ENCODE results near the gene IL34.

Gene IL34

DNA sequence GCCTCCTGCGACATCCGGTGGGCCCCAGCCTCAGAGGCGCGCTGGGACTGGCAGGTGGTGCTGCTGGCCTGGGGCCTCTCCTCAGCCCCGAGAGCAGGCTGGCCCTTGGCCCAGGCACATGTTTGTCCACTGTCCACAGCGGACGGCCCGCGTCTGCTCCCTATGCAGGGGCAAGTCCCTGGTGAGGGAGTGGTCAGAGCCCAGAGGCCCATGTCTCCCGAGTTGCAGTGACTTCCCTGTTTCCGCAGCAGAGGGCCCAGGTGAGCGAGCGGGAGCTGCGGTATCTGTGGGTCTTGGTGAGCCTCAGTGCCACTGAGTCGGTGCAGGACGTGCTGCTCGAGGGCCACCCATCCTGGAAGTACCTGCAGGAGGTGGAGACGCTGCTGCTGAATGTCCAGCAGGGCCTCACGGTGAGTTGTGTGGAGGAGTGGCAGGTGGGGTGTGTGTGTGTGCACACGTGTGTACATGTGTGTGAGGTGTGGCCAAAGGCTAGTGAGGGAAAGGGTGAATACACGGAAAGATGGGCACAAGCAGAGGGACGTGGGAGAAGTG lies 10.4 kb downstream of the IL34 start:
- H3K9me3 ChIP-seq, result no peaks in the 10 kb centered on the region
- H3K27ac ChIP-seq, result no peak overlapping the region
- TF ChIP-seq Cebpa-rat (IDR thresholded peaks at IDR 0.05), result no peak
- H4K20me1 ChIP-seq, result peaks cover 5% of the 10 kb centered on the region; the same call in 1 of the 2 replicates
- no peaks in the 10 kb centered on the region for H3K27me3 ChIP-seq
- peaks cover 3% of the 10 kb centered on the region; the same call in 1 of the 2 replicates for H3K36me3 ChIP-seq
- no peak overlapping the region for H3K4me2 ChIP-seq
- peaks cover 7% of the 10 kb centered on the region; the same call in 1 of the 2 replicates for H3K4me1 ChIP-seq
- H3K4me3 ChIP-seq, result no peak overlapping the region
- no peak overlapping the region for H3K9ac ChIP-seq

DNA sequence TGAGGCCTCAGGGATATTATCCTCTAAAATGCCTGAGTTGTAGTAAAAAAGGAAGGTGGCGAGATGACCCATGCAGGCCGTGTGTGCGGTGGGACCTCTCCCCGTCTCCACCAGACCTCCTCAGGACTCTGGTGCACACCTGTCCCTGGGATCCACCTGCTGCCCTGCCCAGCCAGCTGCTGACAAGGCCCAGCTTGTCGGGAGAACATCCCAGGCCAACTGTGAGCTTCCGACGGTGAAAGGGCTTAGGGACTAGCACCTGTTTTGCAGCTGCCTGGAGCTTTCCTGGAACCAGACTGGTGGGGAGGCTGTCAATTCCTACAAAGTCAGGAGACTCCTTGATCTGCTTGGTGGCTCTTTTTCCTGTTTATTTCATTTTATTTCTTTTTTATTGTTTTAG lies 11.6 kb downstream of the IL34 start:
- H3K36me3 ChIP-seq, result peaks cover 13% of the 10 kb centered on the region

DNA sequence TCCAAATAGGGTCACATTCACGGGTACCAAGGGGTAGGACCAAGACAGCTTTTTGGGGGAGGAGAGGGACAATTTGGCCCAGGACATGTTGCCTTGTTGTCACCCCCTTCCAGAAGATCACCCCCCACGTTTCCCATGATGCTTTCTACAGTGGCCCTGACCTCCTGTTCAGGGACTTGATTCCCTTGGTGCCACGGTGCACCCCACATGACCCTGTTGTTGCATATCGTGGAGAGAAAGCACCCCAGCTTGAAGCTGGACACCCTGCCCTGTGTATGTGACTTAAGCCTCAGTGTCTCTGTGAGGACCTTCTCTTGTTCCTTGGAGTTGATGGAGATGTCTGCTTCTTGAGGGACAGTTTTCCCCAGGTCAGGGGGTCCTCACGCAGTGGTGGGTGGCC lies 12.6 kb downstream of the IL34 start:
- no peak for TF ChIP-seq Cebpa-rat (IDR thresholded peaks at IDR 0.05)
- peaks cover 4% of the 10 kb centered on the region; the same call in 1 of the 2 replicates for H3K4me1 ChIP-seq
- peaks cover 13% of the 10 kb centered on the region; the same call in 1 of the 2 replicates for H4K20me1 ChIP-seq
- no peaks in the 10 kb centered on the region for H3K27me3 ChIP-seq
- H3K36me3 ChIP-seq, result peaks cover 23% of the 10 kb centered on the region
- no peaks in the 10 kb centered on the region for H3K9me3 ChIP-seq
- H3K4me2 ChIP-seq, result no peak overlapping the region
- no peak overlapping the region for H3K27ac ChIP-seq
- H3K9ac ChIP-seq, result no peak overlapping the region
- H3K4me3 ChIP-seq, result no peak overlapping the region

More for the DNA sequence above, 11.6 kb downstream of the IL34 start:
- no peak overlapping the region for H3K4me3 ChIP-seq
- H3K27ac ChIP-seq, result no peak overlapping the region
- H3K4me2 ChIP-seq, result no peak overlapping the region
- no peaks in the 10 kb centered on the region for H3K27me3 ChIP-seq
- H3K9ac ChIP-seq, result no peak overlapping the region
- TF ChIP-seq Cebpa-rat (IDR thresholded peaks at IDR 0.05), result no peak
- H3K9me3 ChIP-seq, result no peaks in the 10 kb centered on the region
- H3K4me1 ChIP-seq, result peaks cover 7% of the 10 kb centered on the region; the same call in 1 of the 2 replicates
- H4K20me1 ChIP-seq, result peaks cover 13% of the 10 kb centered on the region; the same call in 1 of the 2 replicates

DNA sequence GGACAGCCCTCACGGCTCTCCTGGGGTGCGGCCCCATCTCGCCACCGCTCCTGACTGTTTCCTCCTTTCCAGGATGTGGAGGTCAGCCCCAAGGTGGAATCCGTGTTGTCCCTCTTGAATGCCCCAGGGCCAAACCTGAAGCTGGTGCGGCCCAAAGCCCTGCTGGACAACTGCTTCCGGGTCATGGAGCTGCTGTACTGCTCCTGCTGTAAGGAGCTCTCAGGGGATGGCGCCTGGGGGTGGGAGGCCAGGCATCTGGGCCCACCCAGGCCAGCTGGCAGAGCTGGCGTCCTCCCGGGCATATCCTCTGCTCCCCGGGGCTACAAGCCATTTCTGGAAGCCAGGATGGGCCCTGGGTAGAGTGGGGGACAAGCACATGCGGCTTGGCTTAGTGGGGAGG lies 13.2 kb downstream of the IL34 start:
- H3K4me2 ChIP-seq, result no peak overlapping the region
- H3K4me3 ChIP-seq, result no peak overlapping the region
- peaks cover 29% of the 10 kb centered on the region for H3K36me3 ChIP-seq
- no peak overlapping the region for H3K9ac ChIP-seq
- H4K20me1 ChIP-seq, result peaks cover 13% of the 10 kb centered on the region; the same call in 1 of the 2 replicates
- H3K9me3 ChIP-seq, result no peaks in the 10 kb centered on the region
- H3K27ac ChIP-seq, result no peak overlapping the region
- no peaks in the 10 kb centered on the region for H3K27me3 ChIP-seq
- no peaks in the 10 kb centered on the region for H3K4me1 ChIP-seq
- TF ChIP-seq Cebpa-rat (IDR thresholded peaks at IDR 0.05), result no peak

DNA sequence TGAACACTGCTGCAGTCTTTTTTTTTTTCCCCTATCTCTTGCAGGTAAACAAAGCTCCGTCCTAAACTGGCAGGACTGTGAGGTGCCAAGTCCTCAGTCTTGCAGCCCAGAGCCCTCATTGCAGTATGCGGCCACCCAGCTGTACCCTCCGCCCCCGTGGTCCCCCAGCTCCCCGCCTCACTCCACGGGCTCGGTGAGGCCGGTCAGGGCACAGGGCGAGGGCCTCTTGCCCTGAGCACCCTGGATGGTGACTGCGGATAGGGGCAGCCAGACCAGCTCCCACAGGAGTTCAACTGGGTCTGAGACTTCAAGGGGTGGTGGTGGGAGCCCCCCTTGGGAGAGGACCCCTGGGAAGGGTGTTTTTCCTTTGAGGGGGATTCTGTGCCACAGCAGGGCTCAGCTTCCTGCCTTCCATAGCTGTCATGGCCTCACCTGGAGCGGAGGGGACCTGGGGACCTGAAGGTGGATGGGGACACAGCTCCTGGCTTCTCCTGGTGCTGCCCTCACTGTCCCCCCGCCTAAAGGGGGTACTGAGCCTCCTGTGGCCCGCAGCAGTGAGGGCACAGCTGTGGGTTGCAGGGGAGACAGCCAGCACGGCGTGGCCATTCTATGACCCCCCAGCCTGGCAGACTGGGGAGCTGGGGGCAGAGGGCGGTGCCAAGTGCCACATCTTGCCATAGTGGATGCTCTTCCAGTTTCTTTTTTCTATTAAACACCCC lies 13.8 kb downstream of the IL34 start:
- Histone ChIP-seq H3K27me3 (no peaks in the 10 kb centered on the region), H4K20me1 (peaks cover 13% of the 10 kb centered on the region; the same call in 1 of the 2 replicates), H3K4me1 (no peaks in the 10 kb centered on the region), H3K4me3 (no peak overlapping the region), H3K4me2 (no peak overlapping the region), H3K9ac (no peak overlapping the region), H3K9me3 (no peaks in the 10 kb centered on the region), H3K36me3 (peaks cover 35% of the 10 kb centered on the region), H3K27ac (no peak overlapping the region)
- TF ChIP-seq Cebpa-rat (IDR thresholded peaks at IDR 0.05), result no peak

DNA sequence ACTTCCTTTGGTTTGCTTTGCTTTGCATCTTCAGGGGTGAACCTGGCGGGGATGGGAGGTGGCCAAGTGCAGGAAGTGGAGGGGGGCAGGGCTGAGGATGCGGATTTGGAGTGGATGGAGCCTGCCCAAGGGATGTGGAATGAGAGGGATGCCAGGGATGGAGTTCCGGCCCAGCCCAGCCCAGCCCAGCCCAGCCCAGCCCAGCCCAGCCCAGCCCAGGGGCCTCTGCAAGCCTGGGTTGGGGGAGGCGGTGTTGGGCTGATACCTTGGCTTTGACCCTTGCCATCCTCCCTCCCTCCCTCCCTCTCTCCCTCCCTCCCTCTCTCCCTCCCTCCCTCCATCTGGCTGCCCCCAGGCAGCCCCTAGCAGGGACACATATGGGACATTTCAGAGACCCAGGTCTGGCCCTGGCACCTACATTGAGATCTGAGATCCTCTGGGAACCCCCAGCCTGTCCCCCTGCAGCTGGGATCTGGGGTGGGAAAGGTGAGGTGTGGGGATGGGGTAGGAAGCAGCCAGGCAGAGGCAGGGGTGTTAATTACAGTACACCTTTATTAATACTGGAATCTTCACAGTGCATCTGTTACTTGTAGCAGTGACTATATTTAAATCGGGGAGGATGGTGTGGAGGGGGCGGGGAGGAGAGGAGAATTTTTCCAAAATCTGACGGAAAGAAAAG lies 14.5 kb downstream of the IL34 start:
- TF ChIP-seq Cebpa-rat (IDR thresholded peaks at IDR 0.05), result no peak

GRCh38 chr16:70661534-70661917 lies 15.2 kb downstream of the IL34 start:
- Histone ChIP-seq H3K36me3 (peaks cover 49% of the 10 kb centered on the region), H3K27ac (no peak overlapping the region), H3K4me1 (no peaks in the 10 kb centered on the region), H3K4me3 (no peak overlapping the region), H4K20me1 (peaks cover 20% of the 10 kb centered on the region; the same call in 1 of the 2 replicates), H3K9ac (no peak overlapping the region), H3K9me3 (no peaks in the 10 kb centered on the region), H3K4me2 (no peak overlapping the region), H3K27me3 (no peaks in the 10 kb centered on the region)
- no peak for TF ChIP-seq Cebpa-rat (IDR thresholded peaks at IDR 0.05)

More for the DNA sequence above, 14.5 kb downstream of the IL34 start:
- Histone ChIP-seq H3K9me3 (no peaks in the 10 kb centered on the region), H3K4me3 (no peak overlapping the region), H3K4me2 (no peak overlapping the region), H3K27me3 (no peaks in the 10 kb centered on the region), H4K20me1 (peaks cover 13% of the 10 kb centered on the region; the same call in 1 of the 2 replicates), H3K36me3 (peaks cover 42% of the 10 kb centered on the region), H3K9ac (no peak overlapping the region), H3K27ac (no peak overlapping the region), H3K4me1 (no peaks in the 10 kb centered on the region)

- H3K4me2 ChIP-seq, result no peak overlapping the region
- no peak overlapping the region for H3K27ac ChIP-seq
- no peaks in the 10 kb centered on the region for H3K9me3 ChIP-seq
- peaks cover 55% of the 10 kb centered on the region for H3K36me3 ChIP-seq
- no peak overlapping the region for H3K4me3 ChIP-seq
- no peak for TF ChIP-seq Cebpa-rat (IDR thresholded peaks at IDR 0.05)
- H3K4me1 ChIP-seq, result no peaks in the 10 kb centered on the region
- H3K27me3 ChIP-seq, result no peaks in the 10 kb centered on the region
- peaks cover 25% of the 10 kb centered on the region; the same call in 1 of the 2 replicates for H4K20me1 ChIP-seq
- no peak overlapping the region for H3K9ac ChIP-seq
Measured at GRCh38 chr16:70661918-70662641, 15.7 kb downstream of the IL34 start.

GRCh38 chr16:70662991-70663523 lies 16.7 kb downstream of the IL34 start:
- H3K4me2 ChIP-seq, result no peak overlapping the region
- no peak overlapping the region for H3K4me3 ChIP-seq
- H3K4me1 ChIP-seq, result no peaks in the 10 kb centered on the region
- H3K36me3 ChIP-seq, result peaks cover 64% of the 10 kb centered on the region
- no peaks in the 10 kb centered on the region for H3K9me3 ChIP-seq
- no peaks in the 10 kb centered on the region for H3K27me3 ChIP-seq
- H3K27ac ChIP-seq, result no peak overlapping the region
- no peak overlapping the region for H3K9ac ChIP-seq
- TF ChIP-seq Cebpa-rat (IDR thresholded peaks at IDR 0.05), result no peak
- H4K20me1 ChIP-seq, result peaks cover 33% of the 10 kb centered on the region; the same call in 1 of the 2 replicates
